Measurements from ENCODE around the gene CDH3.

The CDH3 gene

DNA sequence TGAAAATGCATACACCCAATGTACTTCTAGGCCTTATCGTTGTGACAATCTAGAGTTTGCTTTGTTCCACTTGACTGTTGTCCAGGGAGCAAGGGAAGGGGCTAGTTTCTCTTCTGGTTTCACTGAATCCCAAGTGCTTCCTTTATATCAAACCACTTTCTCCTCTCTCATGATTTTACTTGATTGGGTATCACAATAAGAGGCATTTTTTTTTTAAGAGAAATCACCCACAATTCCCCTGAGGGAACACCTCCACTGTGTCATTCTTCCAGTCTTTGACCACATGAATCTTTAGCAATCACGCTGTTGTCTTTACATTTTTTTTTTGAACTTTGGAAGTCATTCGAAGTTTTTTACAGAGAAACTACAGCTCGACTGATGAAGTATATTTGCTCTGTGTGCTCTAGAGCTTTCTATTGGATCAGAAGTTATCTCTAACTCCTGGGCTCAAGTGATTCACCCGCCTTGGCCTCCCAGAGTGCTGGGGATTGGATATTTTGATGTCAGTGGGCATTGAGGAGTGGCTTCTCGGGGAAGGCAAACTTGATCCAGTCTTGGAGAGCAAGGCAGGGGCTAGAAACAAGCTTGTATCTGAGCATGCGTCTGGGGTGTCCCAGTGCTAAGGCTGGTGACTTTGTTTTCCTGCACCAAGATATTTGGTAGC lies 95.0 kb downstream of the CDH3 start:
- no peak for DNase-seq

DNA sequence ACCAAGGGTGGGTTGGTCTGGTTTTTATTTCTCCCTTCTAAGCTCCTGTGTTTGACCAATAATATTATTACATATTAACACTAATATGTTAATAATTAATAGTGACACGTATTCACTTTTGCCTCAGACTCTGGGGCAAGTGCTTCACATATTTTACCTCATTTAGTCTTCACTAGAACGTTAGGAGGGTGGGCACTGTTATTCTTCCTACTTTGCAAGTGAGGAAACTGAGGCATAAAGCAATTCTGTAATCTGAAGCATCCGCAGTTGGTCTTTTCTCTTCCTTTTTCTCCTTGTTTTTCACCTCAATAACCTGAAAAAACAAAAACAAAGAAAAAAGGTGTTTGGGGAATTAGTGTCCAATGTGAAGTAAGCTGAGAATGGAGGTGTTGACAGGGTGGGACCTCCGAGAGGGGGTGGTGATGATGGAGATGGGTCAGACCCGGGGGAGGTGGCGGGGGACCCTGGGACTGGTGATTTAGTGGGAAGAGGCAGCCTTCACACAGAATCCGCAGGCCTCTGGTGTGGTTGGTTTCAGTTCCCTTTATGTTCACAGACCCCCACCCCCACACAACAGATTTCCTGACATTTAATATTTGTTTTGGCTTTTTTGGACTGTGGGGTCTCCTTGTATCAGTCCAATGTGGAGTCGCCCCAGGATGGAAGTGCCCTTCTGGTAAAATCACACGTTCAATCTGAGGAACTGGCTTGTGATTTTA lies 95.7 kb downstream of the CDH3 start:
- no peak for DNase-seq

DNA sequence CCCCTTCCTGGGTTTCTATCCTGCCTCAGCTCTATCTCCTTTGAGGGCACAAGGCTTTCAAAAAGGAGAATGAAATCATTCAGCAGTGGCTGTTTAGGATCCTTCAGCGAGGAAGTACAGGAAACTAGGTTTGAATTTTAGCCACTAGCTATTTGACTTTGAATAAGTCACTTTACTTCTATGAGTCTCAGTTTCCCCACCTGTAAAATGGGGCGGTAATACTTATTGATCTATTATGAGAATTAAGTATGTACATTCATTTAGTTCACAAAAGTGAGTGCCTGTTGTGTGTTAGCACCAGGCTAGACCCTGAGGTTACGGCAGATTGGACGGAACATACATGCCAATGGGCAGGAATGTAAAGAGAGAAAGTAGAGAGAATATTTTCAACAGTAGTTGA lies 98.6 kb downstream of the CDH3 start:
- DNase-seq: no peak

DNA sequence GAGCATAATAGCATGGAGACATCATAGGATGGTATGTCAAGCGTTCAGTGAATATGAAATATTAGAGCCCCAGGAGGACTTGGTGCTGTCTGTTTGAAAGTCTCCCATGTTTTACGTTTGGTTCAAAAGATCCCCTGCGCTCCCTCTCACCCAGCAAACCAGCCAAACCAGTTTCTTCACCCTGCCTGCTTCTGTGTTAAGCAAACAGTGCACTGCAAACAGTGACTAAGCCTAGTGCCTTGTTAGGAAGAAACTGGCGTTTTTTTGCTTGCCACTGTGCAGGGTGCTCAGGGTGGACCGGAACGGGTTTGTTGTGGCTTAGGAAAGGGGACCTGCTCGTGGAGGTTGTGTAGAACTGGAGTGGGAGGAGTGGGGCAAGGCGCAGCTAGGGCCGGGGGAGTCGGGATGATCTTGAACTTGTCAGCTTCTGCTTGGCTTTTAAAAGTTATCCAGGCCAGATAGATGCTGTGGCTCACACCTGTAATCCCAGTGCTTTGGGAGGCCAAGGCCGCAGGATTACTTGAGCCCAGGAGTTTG lies 99.7 kb downstream of the CDH3 start:
- DNase-seq: no peak

DNA sequence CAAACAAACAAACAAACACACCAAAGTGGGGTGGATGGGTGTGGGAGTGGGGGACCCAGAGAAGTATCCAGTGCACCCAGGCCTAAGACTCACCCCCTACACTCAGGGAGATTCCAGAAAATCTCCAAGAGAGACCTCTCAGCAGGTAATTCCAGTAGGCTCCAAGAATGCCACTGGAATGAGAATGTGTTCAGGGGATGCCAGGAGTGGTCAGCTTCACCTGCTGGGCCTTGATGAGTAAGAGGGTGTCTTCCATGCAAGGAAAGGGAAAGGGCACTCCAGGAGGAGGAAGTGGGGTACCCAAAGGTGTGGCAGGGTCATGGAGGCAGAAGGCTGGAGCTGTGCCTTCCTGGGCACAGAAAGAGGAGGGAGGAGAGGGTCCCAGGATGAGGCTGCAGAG lies 101.8 kb downstream of the CDH3 start:
- DNase-seq: no peak

DNA sequence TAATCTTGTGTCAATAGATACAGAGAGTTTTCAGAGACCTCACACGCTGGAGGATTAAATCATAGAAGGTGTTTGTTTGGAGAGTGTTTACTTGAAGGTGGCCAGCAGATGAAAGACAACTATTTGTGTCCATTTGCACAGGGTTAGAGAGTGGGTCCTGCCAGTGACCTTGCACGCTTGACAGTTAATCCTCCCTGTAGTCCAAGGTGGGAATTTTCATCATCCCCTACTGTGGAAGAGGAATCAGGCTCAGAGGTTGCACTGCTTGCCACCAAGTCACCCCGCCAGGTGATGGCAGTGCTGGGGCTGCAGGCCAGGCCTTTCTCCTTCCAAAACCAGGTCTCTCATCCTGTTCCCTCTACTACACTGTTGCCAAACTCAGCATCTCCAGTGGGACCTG lies 104.3 kb downstream of the CDH3 start:
- no peak for DNase-seq

All from cortex of kidney (tissue), 1 donor.